LNCaP clone FGC (cell line): ENCODE measurements around the gene BTBD1.
"Not testable (repeated sequence)": the region's sequence is repeated elsewhere in the genome, so short reads cannot be mapped to it uniquely, and the experiment has no call there.

Experiments used
- DNase-seq: peaks from one replicate; pipeline ENCODE4 v3.0.0-alpha.2; 2011; ENCODE audit warnings: low read depth
- H3K4me3 ChIP-seq: 2 replicates; pipeline ENCODE4 v1.5.1; 2011; ENCODE audit warnings: mild to moderate bottlenecking, low read depth, low read length, control low read depth
- TF ChIP-seq, protein P1 (sequence below): IDR thresholded peaks from 2 replicates; pipeline ENCODE4 v1.5.1; 2012; ENCODE audit warnings: mild to moderate bottlenecking; ENCODE audit not compliant: control insufficient read depth, insufficient read depth; ENCODE audit errors: extremely low read depth

BTBD1 gene

DNA sequence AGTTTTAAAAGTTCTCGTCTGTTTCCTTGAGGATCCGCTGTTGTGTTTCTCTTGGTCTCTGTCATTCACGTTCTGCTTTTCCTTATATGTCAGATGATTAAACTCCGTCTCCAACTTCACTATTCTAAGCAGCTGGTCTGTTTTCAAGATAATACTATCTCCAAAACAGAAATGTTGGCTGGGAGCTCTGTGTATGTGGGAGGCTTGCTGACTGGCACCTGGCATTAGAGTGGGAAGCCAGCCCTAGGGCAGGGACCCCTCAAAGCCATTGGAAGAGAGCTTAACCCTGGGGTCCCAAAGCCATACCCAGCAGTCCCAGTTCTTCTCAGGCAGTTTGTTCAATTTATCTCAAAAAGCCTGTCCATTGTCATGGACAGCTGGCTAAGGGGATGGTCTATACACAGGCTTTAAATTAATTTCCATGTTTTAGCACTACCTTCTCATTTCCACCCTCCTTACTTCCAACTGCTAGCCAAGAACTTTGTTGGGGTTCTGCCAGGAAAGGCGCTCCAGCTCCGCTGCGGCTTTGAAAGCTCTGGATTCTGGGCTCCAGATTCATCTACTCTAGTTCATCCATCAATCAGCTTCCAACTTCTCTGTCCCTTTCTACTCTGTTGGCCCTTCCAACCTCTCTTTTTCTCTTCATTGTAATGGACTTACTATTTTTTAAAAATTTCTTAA is 9.2 kb downstream of the BTBD1 start:
- TF ChIP-seq, protein P1, sequence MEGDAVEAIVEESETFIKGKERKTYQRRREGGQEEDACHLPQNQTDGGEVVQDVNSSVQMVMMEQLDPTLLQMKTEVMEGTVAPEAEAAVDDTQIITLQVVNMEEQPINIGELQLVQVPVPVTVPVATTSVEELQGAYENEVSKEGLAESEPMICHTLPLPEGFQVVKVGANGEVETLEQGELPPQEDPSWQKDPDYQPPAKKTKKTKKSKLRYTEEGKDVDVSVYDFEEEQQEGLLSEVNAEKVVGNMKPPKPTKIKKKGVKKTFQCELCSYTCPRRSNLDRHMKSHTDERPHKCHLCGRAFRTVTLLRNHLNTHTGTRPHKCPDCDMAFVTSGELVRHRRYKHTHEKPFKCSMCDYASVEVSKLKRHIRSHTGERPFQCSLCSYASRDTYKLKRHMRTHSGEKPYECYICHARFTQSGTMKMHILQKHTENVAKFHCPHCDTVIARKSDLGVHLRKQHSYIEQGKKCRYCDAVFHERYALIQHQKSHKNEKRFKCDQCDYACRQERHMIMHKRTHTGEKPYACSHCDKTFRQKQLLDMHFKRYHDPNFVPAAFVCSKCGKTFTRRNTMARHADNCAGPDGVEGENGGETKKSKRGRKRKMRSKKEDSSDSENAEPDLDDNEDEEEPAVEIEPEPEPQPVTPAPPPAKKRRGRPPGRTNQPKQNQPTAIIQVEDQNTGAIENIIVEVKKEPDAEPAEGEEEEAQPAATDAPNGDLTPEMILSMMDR, result no peak
- no peak overlapping the region for H3K4me3 ChIP-seq
- no peak for DNase-seq

DNA sequence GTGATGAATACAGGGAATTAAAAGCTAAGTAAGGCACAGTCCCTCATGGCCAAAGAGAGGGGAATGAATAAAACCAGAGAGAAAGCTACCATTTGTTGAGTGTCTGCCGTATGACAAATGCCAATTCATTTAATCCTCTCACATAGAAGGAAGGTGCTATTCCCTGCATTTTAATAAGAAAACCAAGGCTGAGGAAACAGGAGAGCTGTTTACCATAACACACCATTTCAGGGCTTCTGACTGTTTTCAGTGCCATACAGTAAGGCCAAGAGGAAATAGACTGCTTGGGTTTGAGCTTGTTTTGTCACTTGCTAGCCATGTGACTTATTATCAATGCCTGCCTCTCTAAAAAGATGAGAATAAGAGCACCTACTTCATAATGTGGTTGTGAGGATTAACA is 10.1 kb downstream of the BTBD1 start:
- no peak for DNase-seq
- no peak overlapping the region for H3K4me3 ChIP-seq

GRCh38 chr15:83053151-83053550 is 13.9 kb downstream of the BTBD1 start:
- H3K4me3 ChIP-seq, result no peak overlapping the region
- TF ChIP-seq, protein P1, result no peak
- peak; percentile 93 for DNase-seq

More for the DNA sequence above, 10.1 kb downstream of the BTBD1 start:
- TF ChIP-seq, protein P1, result no peak

- no peak for DNase-seq
- H3K4me3 ChIP-seq, result no peak overlapping the region
- TF ChIP-seq, protein P1, result no peak
These were observed 20.4 kb downstream of the BTBD1 start for GRCh38 chr15:83046558-83047127.

DNA sequence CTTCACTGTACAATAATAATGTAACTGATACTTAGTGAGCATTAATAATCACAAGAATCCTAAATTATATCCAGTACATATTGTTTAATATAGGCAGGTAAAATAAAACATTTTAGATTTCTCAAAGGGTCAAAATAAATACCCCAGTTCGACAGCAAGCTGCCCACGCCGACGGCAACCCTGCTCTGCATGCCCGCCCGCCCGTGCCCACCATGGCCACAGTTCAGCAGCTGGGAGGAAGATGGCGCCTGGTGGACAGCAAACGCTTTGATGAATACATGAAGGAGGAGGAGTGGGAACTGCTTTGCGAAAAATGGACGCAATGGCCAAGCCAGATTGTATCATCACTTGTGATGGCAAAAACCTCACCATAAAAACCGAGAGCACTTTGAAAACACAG is 22.9 kb downstream of the BTBD1 start:
- DNase-seq, result no peak
- no peak overlapping the region for H3K4me3 ChIP-seq
- TF ChIP-seq, protein P1, result no peak

DNA sequence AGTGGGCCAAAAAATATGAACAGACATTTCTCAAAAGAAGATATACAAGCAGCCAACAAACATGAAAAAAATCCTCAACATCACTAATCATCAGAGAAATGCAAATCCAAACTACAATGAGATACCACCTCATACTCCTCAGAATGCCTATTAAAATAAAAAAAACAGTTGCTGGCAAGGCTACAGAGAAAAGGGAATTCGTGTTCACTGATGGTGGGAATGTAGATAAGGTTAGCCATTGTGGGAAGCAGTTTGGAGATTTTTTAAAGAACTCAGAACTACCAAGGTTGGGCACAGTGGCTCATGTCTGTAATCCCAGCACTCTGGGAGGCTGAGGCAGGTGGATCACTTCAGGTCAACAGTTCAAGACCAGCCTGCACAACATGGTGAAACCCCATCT is 27.8 kb downstream of the BTBD1 start:
- DNase-seq, result no peak
- TF ChIP-seq, protein P1, result no peak
- no peak overlapping the region for H3K4me3 ChIP-seq

- H3K4me3 ChIP-seq, result no peak overlapping the region
- TF ChIP-seq, protein P1, result no peak
- DNase-seq, result no peak
These were observed 30.8 kb downstream of the BTBD1 start for GRCh38 chr15:83036253-83036652.

DNA sequence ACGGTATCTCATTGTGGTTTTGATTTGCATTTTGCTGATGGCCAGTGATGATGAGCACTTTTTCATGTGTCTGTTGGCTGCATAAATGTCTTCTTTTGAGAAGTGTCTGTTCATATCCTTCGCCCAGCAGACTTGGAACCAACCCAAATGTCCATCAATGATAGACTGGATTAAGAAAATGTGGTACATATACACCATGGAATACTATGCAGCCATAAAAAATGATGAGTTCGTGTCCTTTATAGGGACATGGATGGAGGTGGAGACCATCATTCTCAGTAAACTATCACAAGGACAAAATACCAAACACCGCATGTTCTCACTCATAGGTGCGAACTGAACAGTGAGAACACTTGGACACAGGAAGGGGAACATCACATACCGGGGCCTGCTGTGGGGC is 35.8 kb downstream of the BTBD1 start:
- not testable (repeated sequence) for H3K4me3 ChIP-seq

More for the DNA sequence above, 35.8 kb downstream of the BTBD1 start:
- not testable (repeated sequence) for DNase-seq
